C4-2B (cell line): ENCODE measurements around the gene SRPK1.

ENCODE experiments used
- H3K27ac ChIP-seq: fragments of 450-650 bp; 2 replicates; pipeline ENCODE4 v1.5.1; 2017
- ZFX ChIP-seq: fragments of 450-650 bp; IDR thresholded peaks from 2 replicates; pipeline ENCODE4 v1.6.1; 2017
- TF ChIP-seq, protein P1 (sequence below): fragments of 450-650 bp; conservative IDR thresholded peaks from 2 replicates; pipeline ENCODE4 v1.5.1; 2017; ENCODE audit warnings: mild to moderate bottlenecking

SRPK1 gene

DNA sequence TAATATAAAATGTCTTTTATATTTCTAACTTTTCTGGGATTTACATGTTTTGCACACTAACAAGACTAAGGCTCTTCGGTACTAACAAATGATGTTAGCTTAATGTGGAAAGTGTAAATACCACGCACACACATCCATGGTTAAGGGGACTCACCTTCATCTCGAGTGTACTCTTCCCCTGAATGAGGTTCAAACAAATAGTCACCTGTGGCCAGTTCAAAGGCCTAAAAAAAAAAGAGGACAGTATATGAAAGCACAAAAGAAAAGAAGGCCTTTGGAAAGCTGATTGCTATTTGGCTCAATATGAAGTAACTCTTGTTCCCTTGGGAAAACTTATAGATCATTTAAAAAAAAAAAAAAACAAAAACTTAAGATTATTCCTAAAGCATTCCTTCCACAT is 78.5 kb downstream of the SRPK1 start:
- no peak overlapping the region for H3K27ac ChIP-seq
- TF ChIP-seq ZFX = no peak
- TF ChIP-seq, protein P1, sequence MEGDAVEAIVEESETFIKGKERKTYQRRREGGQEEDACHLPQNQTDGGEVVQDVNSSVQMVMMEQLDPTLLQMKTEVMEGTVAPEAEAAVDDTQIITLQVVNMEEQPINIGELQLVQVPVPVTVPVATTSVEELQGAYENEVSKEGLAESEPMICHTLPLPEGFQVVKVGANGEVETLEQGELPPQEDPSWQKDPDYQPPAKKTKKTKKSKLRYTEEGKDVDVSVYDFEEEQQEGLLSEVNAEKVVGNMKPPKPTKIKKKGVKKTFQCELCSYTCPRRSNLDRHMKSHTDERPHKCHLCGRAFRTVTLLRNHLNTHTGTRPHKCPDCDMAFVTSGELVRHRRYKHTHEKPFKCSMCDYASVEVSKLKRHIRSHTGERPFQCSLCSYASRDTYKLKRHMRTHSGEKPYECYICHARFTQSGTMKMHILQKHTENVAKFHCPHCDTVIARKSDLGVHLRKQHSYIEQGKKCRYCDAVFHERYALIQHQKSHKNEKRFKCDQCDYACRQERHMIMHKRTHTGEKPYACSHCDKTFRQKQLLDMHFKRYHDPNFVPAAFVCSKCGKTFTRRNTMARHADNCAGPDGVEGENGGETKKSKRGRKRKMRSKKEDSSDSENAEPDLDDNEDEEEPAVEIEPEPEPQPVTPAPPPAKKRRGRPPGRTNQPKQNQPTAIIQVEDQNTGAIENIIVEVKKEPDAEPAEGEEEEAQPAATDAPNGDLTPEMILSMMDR = no peak

DNA sequence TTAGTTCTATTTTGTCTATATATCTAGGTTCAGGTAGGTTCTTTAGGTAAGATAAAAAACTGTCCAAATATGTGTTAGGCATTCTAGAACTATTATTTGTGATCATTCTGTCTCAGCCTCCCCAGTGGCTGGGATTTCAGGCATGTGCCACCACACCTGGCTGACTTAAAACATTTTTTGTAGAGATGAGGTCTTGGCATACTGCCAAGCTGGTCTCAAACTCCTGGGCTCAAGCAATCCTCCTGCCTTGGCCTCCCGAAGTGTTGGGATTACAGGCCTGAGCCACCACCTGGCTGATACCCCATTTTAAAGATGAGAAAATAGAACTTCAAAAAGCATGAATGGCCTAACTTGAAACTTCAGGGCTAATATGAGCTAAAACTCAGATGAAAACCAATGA is 81.9 kb downstream of the SRPK1 start:
- TF ChIP-seq ZFX = no peak
- TF ChIP-seq, protein P1 = no peak
- H3K27ac ChIP-seq = no peak overlapping the region

DNA sequence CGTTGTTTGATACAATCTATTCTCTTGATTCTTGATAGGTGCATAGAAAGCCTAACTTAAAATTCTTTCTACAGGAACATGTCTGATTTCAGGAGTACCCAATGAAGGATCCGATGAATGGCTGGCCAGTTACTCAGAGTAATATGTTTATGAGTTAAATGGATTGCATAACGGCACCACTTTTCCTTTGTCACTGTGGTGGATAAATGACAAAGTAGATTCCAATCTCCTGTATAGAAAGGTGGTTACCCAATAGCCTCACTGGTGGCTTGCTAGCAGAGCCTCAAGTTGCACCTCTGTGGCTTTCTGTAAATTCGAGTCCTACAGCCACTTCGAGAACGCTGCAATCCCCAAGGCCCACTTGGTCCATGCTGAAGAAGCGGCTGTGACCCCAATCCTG is 87.4 kb downstream of the SRPK1 start:
- H3K27ac ChIP-seq = no peak overlapping the region
- TF ChIP-seq, protein P1 = no peak
- TF ChIP-seq ZFX = no peak

DNA sequence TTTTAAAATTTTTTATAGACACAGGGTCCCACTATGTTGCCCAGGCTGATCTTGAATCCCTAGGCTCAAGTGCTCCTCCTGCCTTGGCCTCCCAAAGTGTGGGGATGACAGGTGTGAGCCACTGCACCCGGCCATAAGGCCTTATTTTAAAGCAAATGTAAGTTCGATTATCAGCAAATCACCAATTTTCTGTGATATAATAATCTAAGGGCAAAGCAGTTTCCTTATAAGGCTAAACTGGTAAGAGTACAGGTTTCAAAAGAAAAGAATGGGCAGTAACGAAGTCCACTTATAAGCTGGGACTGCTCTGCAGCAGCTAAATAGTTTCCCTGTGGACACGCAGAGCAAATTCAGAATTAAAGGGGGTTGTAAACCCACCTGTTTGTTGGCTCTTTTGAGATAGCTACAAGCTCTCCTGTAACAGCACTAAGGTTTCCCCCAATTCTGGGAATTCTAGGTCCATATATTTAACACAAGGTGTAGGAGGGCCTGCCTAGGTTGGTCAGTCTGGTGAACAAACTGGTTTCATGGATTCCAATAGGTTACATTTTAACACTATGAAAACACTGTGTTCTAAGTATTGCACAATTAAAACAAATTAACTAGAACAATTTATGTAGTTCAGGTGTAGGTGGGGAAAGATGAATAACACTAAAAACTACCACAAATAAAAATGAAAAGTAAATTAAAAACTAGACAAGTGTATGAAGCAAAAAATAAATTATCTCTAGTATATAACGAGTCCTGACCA is 89.5 kb downstream of the SRPK1 start:
- TF ChIP-seq, protein P1 = no peak
- no peak for TF ChIP-seq ZFX
- no peak overlapping the region for H3K27ac ChIP-seq

DNA sequence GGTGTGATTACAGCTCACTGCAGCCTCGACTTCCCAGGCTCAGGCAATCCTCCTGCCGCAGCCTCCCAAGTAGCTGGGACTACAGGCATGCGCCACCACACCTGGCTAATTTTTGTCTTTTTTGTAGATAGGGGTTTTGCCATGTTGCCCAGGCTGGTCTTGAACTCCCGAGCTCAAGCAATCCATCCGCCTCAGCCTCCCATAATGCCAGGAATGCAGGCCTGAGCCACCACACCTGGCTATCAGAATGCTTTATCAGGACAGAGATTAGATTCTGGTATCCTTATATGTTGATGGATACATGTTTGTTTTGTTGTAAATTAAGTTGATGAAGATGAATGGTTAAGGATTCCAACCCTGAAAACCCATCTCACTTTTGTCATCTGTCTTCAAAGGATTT is 91.6 kb downstream of the SRPK1 start:
- TF ChIP-seq ZFX = no peak
- TF ChIP-seq, protein P1 = no peak
- H3K27ac ChIP-seq = no peak overlapping the region

DNA sequence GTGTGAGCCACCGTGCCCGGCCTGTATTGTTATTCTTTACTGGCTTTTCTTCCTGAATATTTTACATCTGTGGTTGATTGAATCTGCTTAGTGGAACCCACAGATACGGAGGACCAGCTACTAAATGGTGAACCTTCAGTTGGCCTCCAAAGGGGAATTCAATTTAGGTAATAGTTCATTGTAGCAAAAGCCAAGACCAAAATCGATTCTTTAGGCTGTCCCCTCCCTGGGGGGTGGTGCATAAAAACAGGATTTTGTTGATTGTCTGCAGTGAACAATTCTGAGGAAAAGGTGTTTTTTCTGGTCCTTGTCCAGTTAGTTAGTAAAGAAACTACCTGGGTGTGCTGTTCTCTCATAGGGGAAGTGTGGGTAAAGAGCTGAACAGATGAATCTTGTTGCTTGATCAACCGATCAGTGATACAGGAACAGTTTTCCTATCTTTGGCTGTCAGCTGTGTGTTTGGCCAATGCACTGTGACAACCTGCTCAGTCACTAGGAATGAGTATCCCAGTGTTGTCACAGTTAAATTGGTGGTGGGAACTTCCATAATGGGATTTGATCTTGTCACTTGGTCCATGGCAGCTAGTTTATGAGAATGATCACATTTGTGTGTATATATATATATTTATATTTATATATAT is 96.2 kb downstream of the SRPK1 start:
- TF ChIP-seq ZFX = no peak
- TF ChIP-seq, protein P1 = no peak
- H3K27ac ChIP-seq = no peak overlapping the region

DNA sequence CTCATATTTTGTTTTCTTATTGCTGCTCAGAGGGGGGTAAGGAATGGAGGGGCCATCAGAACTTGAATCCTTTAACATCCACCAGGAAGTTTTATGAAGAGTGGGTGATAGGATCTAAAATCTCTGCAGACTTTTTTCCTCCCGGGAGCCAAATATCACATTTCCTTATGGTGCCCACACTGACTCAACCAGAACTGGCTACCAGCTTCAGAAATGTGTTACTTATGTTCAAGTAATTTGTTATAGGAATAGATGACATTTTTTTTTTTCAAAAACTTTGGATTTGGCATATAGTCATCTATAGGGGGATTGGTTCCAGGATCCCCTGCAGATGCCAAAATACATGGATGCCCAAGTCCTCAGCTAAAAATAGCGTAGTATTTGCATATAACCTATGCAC is 97.3 kb downstream of the SRPK1 start:
- TF ChIP-seq ZFX = no peak
- TF ChIP-seq, protein P1 = no peak
- no peak overlapping the region for H3K27ac ChIP-seq
